Measurements from ENCODE around the gene COL16A1. TPM values are rescaled to one million over a fixed set of nuclear protein-coding genes. Genes with fewer than 3 reads are reported as not detected.
A peak's percentile ranks its signal among the peaks of the same experiment; 100 is the strongest.
"Not testable (repeated sequence)": the region's sequence is repeated elsewhere in the genome, so short reads cannot be mapped to it uniquely, and the experiment has no call there.

The COL16A1 gene
- total RNA-seq, 2 experiments from 2014 or later = 0.34 TPM; not detected in 1

GRCh38 chr1:31712630-31713029 is 8.8 kb upstream of the COL16A1 start:
- ChIA-PET CTCF (interaction anchor here (1.0 to 6.1 kb wide), 5 partner anchors 10 to 163 kb away, joined by 3 to 51 read pairs (median 3); partner anchors contain the start of gene COL16A1), POLR2A (no interaction called here)
- Mint-ChIP-seq H3K27ac (no peak overlapping the region), H3K4me3 (no peak overlapping the region), H3K27me3 (peaks cover 47% of the 10 kb centered on the region), H3K4me1 (ENCODE audit: low read depth) (peaks cover 20% of the 10 kb centered on the region), H3K9me3 (no peaks in the 10 kb centered on the region), H3K36me3 (ENCODE audit: low read depth) (no peaks in the 10 kb centered on the region)
- no peak for TF ChIP-seq CTCF (IDR thresholded peaks at IDR 0.05)
- intact Hi-C loops (cut with micrococcal nuclease) = loop anchor here (10.0 kb wide), 1 partner anchor 52 kb away; the partner anchor contains the start of gene ADGRB2
- DNase-seq (no peak), ATAC-seq (no peak)

- ATAC-seq = no peak
- Mint-ChIP-seq H3K4me1 (ENCODE audit: low read depth) (peaks cover 22% of the 10 kb centered on the region), H3K9me3 (no peaks in the 10 kb centered on the region), H3K27me3 (peaks cover 44% of the 10 kb centered on the region), H3K4me3 (no peak overlapping the region), H3K27ac (no peak overlapping the region), H3K36me3 (ENCODE audit: low read depth) (no peaks in the 10 kb centered on the region)
- ChIA-PET POLR2A (no interaction called here), CTCF (interaction anchor here (1.0 to 6.1 kb wide), 8 partner anchors 9 to 163 kb away, joined by 3 to 51 read pairs (median 4); partner anchors contain the start of gene COL16A1)
- intact Hi-C loops (cut with micrococcal nuclease) = loop anchor here (10.0 kb wide), 1 partner anchor 53 kb away; the partner anchor contains the start of gene ADGRB2
- TF ChIP-seq CTCF (IDR thresholded peaks at IDR 0.05) = no peak
- DNase-seq = no peak
Observed at GRCh38 chr1:31712068-31712467, 8.3 kb upstream of the COL16A1 start.

- POLR2A ChIA-PET = no interaction called here
- ATAC-seq = no peak
- H3K4me1 Mint-ChIP-seq (ENCODE audit: low read depth) = peaks cover 32% of the 10 kb centered on the region
- intact Hi-C loops (cut with micrococcal nuclease) = no loop called here
- H3K4me3 Mint-ChIP-seq = no peak overlapping the region
- peaks cover 42% of the 10 kb centered on the region for H3K27me3 Mint-ChIP-seq
- no peak for TF ChIP-seq CTCF (IDR thresholded peaks at IDR 0.05)
- no peaks in the 10 kb centered on the region for H3K9me3 Mint-ChIP-seq
- CTCF ChIA-PET = interaction anchor here (0.8 to 1.8 kb wide), 4 partner anchors 9 to 82 kb away, joined by 4 to 5 read pairs (median 4); no protein-coding TSS in a partner anchor
- H3K36me3 Mint-ChIP-seq (ENCODE audit: low read depth) = no peaks in the 10 kb centered on the region
- DNase-seq = no peak
- no peak overlapping the region for H3K27ac Mint-ChIP-seq
Observed at GRCh38 chr1:31708324-31708723, 4.5 kb upstream of the COL16A1 start.

GRCh38 chr1:31707711-31708110 is 3.9 kb upstream of the COL16A1 start:
- Mint-ChIP-seq H3K27ac (no peak overlapping the region), H3K4me3 (no peak overlapping the region), H3K9me3 (no peaks in the 10 kb centered on the region), H3K36me3 (ENCODE audit: low read depth) (no peaks in the 10 kb centered on the region), H3K27me3 (peaks cover 41% of the 10 kb centered on the region), H3K4me1 (ENCODE audit: low read depth) (peaks cover 32% of the 10 kb centered on the region)
- ChIA-PET CTCF (interaction anchor here (1.0 to 1.8 kb wide), 2 partner anchors 10 to 82 kb away, joined by 4 to 5 read pairs; no protein-coding TSS in a partner anchor), POLR2A (no interaction called here)
- no peak for TF ChIP-seq CTCF (IDR thresholded peaks at IDR 0.05)
- peak; percentile 45 for DNase-seq
- ATAC-seq = no peak
- intact Hi-C loops (cut with micrococcal nuclease) = no loop called here

GRCh38 chr1:31707059-31707600 is 3.3 kb upstream of the COL16A1 start:
- POLR2A ChIA-PET; intact Hi-C loops (cut with micrococcal nuclease); DNase-seq; H3K36me3 Mint-ChIP-seq (ENCODE audit: low read depth); H3K9me3 Mint-ChIP-seq; H3K27ac Mint-ChIP-seq; H3K4me3 Mint-ChIP-seq; ATAC-seq: not testable (repeated sequence)
- peaks cover 32% of the 10 kb centered on the region for H3K4me1 Mint-ChIP-seq (ENCODE audit: low read depth)
- CTCF ChIA-PET = interaction anchor here (1.0 kb wide), 1 partner anchor 10 kb away, joined by 4 read pairs; no protein-coding TSS in a partner anchor
- H3K27me3 Mint-ChIP-seq = peaks cover 37% of the 10 kb centered on the region

Measured in activated CD8-positive, alpha-beta T cell treated with anti-CD3 and anti-CD28 coated beads for 36 hours (primary cell).